CD4-positive, alpha-beta memory T cell (primary cell): ENCODE data around the gene B4GALNT3. TPM values are rescaled to one million over a fixed set of nuclear protein-coding genes. Genes with fewer than 3 reads are reported as not detected.
"Not testable (repeated sequence)": the region's sequence is repeated elsewhere in the genome, so short reads cannot be mapped to it uniquely, and the experiment has no call there.

Source experiments
- CTCF ChIA-PET: fragments of 350-600 bp; sonication (Branson Sonifier 250); formaldehyde crosslinking; loops from one replicate; lab custom pipeline; 2021; ENCODE audit warnings: inconsistent platforms; ENCODE audit not compliant: partially characterized antibody; lab: Charles Lee
- POLR2A ChIA-PET: fragments of 350-600 bp; sonication (Branson Sonifier 250); formaldehyde crosslinking; loops from one replicate; lab custom pipeline; 2021; ENCODE audit not compliant: partially characterized antibody; lab: Charles Lee
- DNase-seq, 5 donors: peaks; one replicate each; pipeline versions ENCODE4 v3.0.0 to v3.0.0-alpha.2; 2020 to 2022; ENCODE audit warnings: mixed read lengths in 1 of 5
- H3K27ac ChIP-seq: one replicate; pipeline ENCODE4 v1.7.0; 2013; ENCODE audit warnings: low read depth, low read length
- H3K27me3 ChIP-seq: 2 replicates; pipeline ENCODE4 v1.7.0; 2013; ENCODE audit warnings: mild to moderate bottlenecking, low read length, moderate library complexity; ENCODE audit not compliant: insufficient read depth
- H3K36me3 ChIP-seq: 2 replicates; pipeline ENCODE4 v1.7.0; 2013; ENCODE audit warnings: mild to moderate bottlenecking, low read length, moderate library complexity; ENCODE audit not compliant: insufficient read depth
- H3K4me1 ChIP-seq: 2 replicates; pipeline ENCODE4 v1.7.0; 2013; ENCODE audit warnings: mild to moderate bottlenecking, low read length, moderate library complexity; ENCODE audit not compliant: insufficient read depth
- H3K4me3 ChIP-seq, 2 donors: one replicate each; pipeline ENCODE4 v1.7.0; 2013; ENCODE audit warnings: low read length in 2 of 2, mild to moderate bottlenecking in 1 of 2
- H3K9me3 ChIP-seq, 2 donors: one replicate each; pipeline ENCODE4 v1.7.0; 2013; ENCODE audit warnings: low read length in 2 of 2, control low read depth in 1 of 2; ENCODE audit not compliant: control insufficient read depth in 1 of 2
- H3K27ac Mint-ChIP-seq, 7 donors: one replicate each; pipeline ENCODE4 v1.8.0; 2020 to 2021; ENCODE audit warnings: mixed read lengths in 7 of 7, mild to moderate bottlenecking in 6 of 7, inconsistent platforms in 3 of 7, moderate library complexity in 3 of 7
- H3K27me3 Mint-ChIP-seq, 2 donors: one replicate each; pipeline ENCODE4 v1.8.0; 2020 to 2021; ENCODE audit warnings: mixed read lengths in 2 of 2
- H3K36me3 Mint-ChIP-seq, 2 donors: one replicate each; pipeline ENCODE4 v1.8.0; 2020 to 2021; ENCODE audit warnings: mixed read lengths in 2 of 2, inconsistent platforms in 1 of 2, mild to moderate bottlenecking in 1 of 2
- H3K4me1 Mint-ChIP-seq, 4 donors: one replicate each; pipeline ENCODE4 v1.8.0; 2020 to 2021; ENCODE audit warnings: mixed read lengths in 4 of 4, mild to moderate bottlenecking in 1 of 4
- H3K4me3 Mint-ChIP-seq, 8 donors: one replicate each; pipeline ENCODE4 v1.8.0; 2020 to 2021; ENCODE audit warnings: mixed read lengths in 8 of 8, mild to moderate bottlenecking in 7 of 8, moderate library complexity in 6 of 8, inconsistent platforms in 3 of 8
- H3K9me3 Mint-ChIP-seq, 8 donors: one replicate each; pipeline ENCODE4 v1.8.0; 2020 to 2021; ENCODE audit warnings: mixed read lengths in 8 of 8, mild to moderate bottlenecking in 5 of 8, inconsistent platforms in 3 of 8, moderate library complexity in 1 of 8
- intact Hi-C: fragments of 100-400 bp; cut with micrococcal nuclease; formaldehyde crosslinking; loops from one replicate; pipeline ENCODE4 v1.15.1; 2023
- polyA plus RNA-seq, 2 donors: library from polyadenylated mRNA; unstranded; fragments of 300-500 nt; fragmentation: Illumina TruSeq; gene quantifications; one replicate each; pipeline ENCODE4 v1.2.3, GENCODE V29; 2021
- total RNA-seq, 2 experiments: library from RNA; stranded (reverse); gene quantifications; one replicate each; pipeline ENCODE4 v1.2.3, GENCODE V29; 2021

B4GALNT3 gene
- total and polyA plus RNA-seq, 4 experiments from 2014 or later: 0.18 to 4.8 (median 2.4) TPM

DNA sequence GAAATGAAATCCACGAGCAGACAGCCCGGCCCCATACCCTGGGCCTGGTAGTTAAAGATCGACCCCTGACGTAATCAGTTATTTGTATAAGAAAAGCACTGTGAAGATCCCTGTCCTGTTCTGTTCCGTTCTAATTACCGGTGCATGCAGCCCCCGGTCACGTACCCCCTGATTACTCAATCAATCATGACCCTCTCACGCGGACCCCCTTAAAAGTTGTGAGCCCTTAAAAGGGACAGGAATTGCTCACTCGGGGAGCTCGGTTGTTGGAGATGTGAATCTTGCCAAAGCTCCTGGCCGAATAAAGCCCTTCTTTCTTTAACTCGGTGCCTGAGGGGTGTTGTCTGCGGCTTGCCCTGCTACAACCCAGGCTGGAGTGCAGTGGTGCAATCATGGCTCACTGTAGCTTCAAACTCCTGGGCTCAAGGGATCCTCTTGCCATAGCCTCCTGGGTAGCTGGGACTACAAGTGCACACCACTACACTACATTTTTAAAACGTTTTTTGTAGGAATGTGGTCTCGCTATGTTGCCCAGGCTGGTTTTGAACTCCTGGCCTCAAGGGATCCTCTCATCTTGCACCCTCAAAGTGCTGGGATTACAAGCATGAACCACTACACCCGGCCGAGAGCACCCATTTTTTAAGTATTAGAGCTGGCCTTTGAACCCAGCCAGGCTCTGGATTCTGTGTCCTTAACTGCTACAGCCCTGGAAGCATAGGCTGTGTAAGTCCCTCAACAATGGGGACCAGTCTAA, 118.4 kb downstream of the B4GALNT3 start:
- CTCF ChIA-PET: interaction anchor here (3.5 to 12.7 kb wide), 6 partner anchors 12 to 372 kb away, joined by 14 to 219 read pairs (median 34); partner anchors contain the start of genes RAD52 and WNK1
- intact Hi-C loops, H3K9me3 Mint-ChIP-seq, H3K9me3 ChIP-seq, H3K4me3 Mint-ChIP-seq, H3K27me3 ChIP-seq, H3K27ac ChIP-seq, H3K36me3 ChIP-seq, H3K4me3 ChIP-seq, H3K27me3 Mint-ChIP-seq, H3K36me3 Mint-ChIP-seq, DNase-seq: not testable (repeated sequence)
- POLR2A ChIA-PET: interaction anchor here (1.0 to 2.3 kb wide), 2 partner anchors 64 to 174 kb away, joined by 3 to 12 read pairs; partner anchors contain the start of gene WNK1
- peaks cover 5 to 19% (median 9%) of the 10 kb centered on the region in 4 donors for H3K4me1 Mint-ChIP-seq
- peaks cover 15% of the 10 kb centered on the region for H3K4me1 ChIP-seq
- H3K27ac Mint-ChIP-seq: peak overlapping the region in 1 of 7 donors; percentile 59

DNA sequence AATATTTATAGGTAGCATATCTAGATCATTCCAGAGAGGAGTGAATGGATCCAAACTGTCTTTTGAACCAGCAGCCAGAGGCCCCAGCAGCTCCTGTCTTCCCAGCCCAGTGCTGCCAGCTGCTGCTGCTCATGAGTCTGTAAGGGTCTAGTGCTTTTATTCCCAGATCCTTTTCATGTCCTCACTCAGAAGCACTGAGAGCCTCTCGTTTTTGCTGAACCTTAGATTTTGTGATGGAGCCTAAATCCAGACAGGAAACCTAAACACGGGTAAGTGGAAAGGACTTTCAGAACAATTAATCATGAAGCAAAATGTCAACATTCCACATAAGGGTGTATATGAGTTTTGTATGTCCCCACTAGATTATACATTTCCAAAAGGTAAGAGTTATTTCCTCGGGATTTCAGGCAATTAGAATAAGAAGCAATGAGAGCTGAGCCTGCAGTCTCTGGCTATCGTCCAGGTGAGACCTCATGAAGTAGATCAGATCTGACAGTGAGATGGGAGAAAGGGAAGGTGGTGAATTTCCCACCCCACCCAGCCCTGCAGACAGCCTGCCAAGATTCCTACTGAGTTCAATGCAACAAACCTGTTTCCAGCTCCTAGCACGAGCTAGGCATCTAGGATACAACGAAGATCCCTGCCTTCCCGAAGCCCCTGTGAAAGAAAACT, 119.1 kb downstream of the B4GALNT3 start:
- DNase-seq: no peak
- intact Hi-C loops: no loop called here
- peaks cover 15% of the 10 kb centered on the region for H3K4me1 ChIP-seq
- no peak overlapping the region for H3K4me3 ChIP-seq
- H3K27me3 ChIP-seq: no peaks in the 10 kb centered on the region
- Mint-ChIP-seq H3K27ac (no peak overlapping the region), H3K4me1 (peaks cover 5 to 19% (median 8%) of the 10 kb centered on the region in 4 donors), H3K9me3 (peaks cover 0 to 2% (median 0%) of the 10 kb centered on the region in 8 donors), H3K4me3 (no peak overlapping the region), H3K36me3 (no peaks in the 10 kb centered on the region), H3K27me3 (no peaks in the 10 kb centered on the region)
- no peak overlapping the region for H3K27ac ChIP-seq
- CTCF ChIA-PET: interaction anchor here (3.5 to 12.7 kb wide), 5 partner anchors 13 to 372 kb away, joined by 17 to 219 read pairs (median 43); partner anchors contain the start of genes RAD52 and WNK1
- POLR2A ChIA-PET: interaction anchor here (1.0 to 2.3 kb wide), 3 partner anchors 52 to 174 kb away, joined by 3 to 12 read pairs (median 4); partner anchors contain the start of gene WNK1
- no peaks in the 10 kb centered on the region for H3K36me3 ChIP-seq
- H3K9me3 ChIP-seq: no peaks in the 10 kb centered on the region

DNA sequence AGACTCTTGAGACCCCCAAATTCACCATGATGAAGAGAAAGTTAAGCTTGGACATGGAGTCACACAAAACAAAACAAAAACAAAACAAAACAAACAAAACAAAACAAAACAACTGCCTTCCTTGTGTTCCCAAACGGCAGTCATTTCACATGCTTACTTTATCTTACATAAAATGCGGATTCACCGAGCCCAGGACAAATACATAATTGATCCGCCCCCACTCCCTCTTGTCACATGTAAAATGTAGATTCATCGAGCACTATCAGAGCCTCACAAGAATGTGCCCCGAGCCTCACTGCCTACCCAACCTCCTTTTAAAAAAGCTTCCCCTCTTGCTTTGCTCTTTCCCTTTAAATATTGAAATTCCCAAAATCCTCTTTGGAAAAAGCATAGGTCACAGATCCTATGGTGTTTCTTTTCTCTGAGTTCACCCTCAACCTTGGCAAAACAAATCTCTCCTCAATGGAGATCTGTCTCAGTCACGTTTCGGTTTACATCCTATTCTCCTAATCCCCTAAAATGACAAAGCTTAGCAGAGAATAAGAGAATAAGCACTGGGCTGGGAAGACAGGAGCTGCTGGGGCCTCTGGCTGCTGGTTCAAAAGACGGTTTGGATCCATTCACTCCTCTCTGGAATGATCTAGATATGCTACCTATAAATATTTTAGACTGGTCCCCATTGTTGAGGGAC, 119.8 kb downstream of the B4GALNT3 start:
- ChIA-PET POLR2A (interaction anchor here (0.8 to 2.3 kb wide), 4 partner anchors 51 to 370 kb away, joined by 3 to 12 read pairs (median 4); partner anchors contain the start of genes RAD52 and WNK1), CTCF (interaction anchor here (6.1 to 12.7 kb wide), 3 partner anchors 14 to 236 kb away, joined by 43 to 219 read pairs (median 112); partner anchors contain the start of gene WNK1)
- no peak for DNase-seq
- Mint-ChIP-seq H3K36me3 (no peaks in the 10 kb centered on the region), H3K4me1 (peaks cover 5 to 19% (median 8%) of the 10 kb centered on the region in 4 donors), H3K9me3 (no peaks in the 10 kb centered on the region), H3K27me3 (no peaks in the 10 kb centered on the region), H3K4me3 (no peak overlapping the region), H3K27ac (peak overlapping the region in 1 of 7 donors; percentile 52)
- Histone ChIP-seq H3K9me3 (no peaks in the 10 kb centered on the region), H3K27me3 (no peaks in the 10 kb centered on the region), H3K27ac (no peak overlapping the region), H3K4me1 (peaks cover 15% of the 10 kb centered on the region), H3K36me3 (no peaks in the 10 kb centered on the region), H3K4me3 (no peak overlapping the region)
- intact Hi-C loops: no loop called here

DNA sequence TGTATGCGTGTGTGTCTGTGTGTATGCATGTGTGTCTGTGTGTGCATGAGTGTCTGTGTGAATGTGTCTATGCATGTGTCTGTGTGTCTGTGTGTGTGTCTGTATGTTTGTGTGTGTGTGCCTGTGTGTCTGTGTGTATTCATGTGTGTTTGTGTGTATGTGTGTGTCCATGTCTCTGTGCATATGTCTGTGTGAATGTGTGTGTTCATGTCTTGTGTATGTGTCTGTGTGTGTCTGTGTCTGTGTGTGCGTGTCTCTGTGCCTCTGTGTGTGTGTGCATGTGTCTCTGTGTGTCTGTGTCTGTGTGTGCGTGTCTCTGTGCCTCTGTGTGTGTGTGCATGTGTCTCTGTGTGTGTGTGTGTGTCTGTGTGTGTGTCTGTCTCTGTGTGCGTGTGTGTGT, 121.1 kb downstream of the B4GALNT3 start:
- POLR2A ChIA-PET: no interaction called here
- Mint-ChIP-seq H3K36me3 (no peaks in the 10 kb centered on the region), H3K4me1 (peaks cover 3 to 14% (median 7%) of the 10 kb centered on the region in 4 donors), H3K27ac (peak overlapping the region in 3 of 7 donors; percentile 10 to 63 (median 19)), H3K4me3 (no peak overlapping the region), H3K27me3 (no peaks in the 10 kb centered on the region), H3K9me3 (no peaks in the 10 kb centered on the region)
- CTCF ChIA-PET: interaction anchor here (7.4 to 12.7 kb wide), 2 partner anchors 172 to 235 kb away, joined by 112 to 219 read pairs; partner anchors contain the start of gene WNK1
- intact Hi-C loops: no loop called here
- Histone ChIP-seq H3K27me3 (no peaks in the 10 kb centered on the region), H3K4me1 (peaks cover 11% of the 10 kb centered on the region), H3K9me3 (no peaks in the 10 kb centered on the region), H3K27ac (no peak overlapping the region), H3K4me3 (no peak overlapping the region), H3K36me3 (no peaks in the 10 kb centered on the region)
- no peak for DNase-seq

DNA sequence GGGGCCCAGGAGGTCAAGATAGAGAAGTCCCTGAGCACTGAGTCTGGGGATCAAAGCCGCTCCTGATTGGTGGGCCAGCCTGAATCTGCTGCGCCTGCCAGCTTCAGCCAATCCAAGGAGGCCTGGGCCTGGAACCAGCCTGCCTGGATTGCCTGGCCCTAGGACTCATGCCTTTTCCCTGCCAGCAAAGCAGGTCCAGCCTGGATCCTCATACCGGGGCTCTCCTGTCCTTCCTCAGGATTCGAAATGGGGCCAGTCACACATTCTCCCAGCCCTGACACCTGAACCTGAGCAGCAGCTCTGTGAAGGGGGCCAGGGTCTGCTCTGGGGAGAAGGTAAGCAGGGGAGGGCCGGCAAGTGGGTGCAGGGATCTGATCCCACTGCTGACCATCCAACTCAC, 121.6 kb downstream of the B4GALNT3 start:
- H3K27ac Mint-ChIP-seq: no peak overlapping the region
- no peaks in the 10 kb centered on the region for H3K36me3 Mint-ChIP-seq
- intact Hi-C loops: no loop called here
- H3K9me3 ChIP-seq: no peaks in the 10 kb centered on the region
- H3K27ac ChIP-seq: no peak overlapping the region
- H3K9me3 Mint-ChIP-seq: no peaks in the 10 kb centered on the region
- no peak overlapping the region for H3K4me3 Mint-ChIP-seq
- H3K27me3 ChIP-seq: no peaks in the 10 kb centered on the region
- H3K4me1 Mint-ChIP-seq: peaks cover 0 to 9% (median 4%) of the 10 kb centered on the region in 4 donors
- CTCF ChIA-PET: no interaction called here
- no peak overlapping the region for H3K4me3 ChIP-seq
- no peaks in the 10 kb centered on the region for H3K27me3 Mint-ChIP-seq
- H3K4me1 ChIP-seq: peaks cover 6% of the 10 kb centered on the region
- POLR2A ChIA-PET: no interaction called here
- no peaks in the 10 kb centered on the region for H3K36me3 ChIP-seq
- no peak for DNase-seq

DNA sequence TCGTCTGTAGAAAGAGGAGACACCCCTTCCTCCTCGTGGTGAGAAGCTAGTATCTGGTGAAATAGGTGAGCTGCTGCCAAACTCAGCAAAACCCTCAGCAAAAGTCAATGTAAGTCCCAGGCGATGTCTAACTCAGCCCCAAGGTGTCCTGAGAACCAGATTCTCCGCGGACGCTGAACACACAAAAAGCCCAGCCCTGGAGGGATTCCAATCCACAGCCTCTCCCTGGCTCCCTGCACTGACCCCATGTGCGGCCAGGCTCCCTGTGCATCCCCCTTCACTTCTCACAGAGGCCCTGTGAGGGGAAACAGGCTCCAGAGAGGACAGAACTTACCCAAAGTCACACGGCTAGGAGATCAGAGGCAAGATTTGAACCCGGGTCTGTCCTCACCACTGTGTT, 122.0 kb downstream of the B4GALNT3 start:
- Mint-ChIP-seq H3K27ac (no peak overlapping the region), H3K4me1 (peaks cover 0 to 4% (median 2%) of the 10 kb centered on the region in 4 donors), H3K9me3 (no peaks in the 10 kb centered on the region), H3K36me3 (no peaks in the 10 kb centered on the region), H3K4me3 (no peak overlapping the region), H3K27me3 (no peaks in the 10 kb centered on the region)
- CTCF ChIA-PET: no interaction called here
- Histone ChIP-seq H3K4me1 (peaks cover 2% of the 10 kb centered on the region), H3K36me3 (no peaks in the 10 kb centered on the region), H3K9me3 (no peaks in the 10 kb centered on the region), H3K27ac (no peak overlapping the region), H3K27me3 (no peaks in the 10 kb centered on the region), H3K4me3 (no peak overlapping the region)
- intact Hi-C loops: no loop called here
- POLR2A ChIA-PET: no interaction called here
- DNase-seq: no peak
